ENCODE measurements around the gene HLCS. TPM values are rescaled to one million over a fixed set of nuclear protein-coding genes. Genes with fewer than 3 reads are reported as not detected.

The HLCS gene
- total and polyA plus RNA-seq, 2 of the 8 experiments (the other 6 are each of a cell fraction or from before 2014, with no cell fraction given) = 4.7 to 12.2 TPM

DNA sequence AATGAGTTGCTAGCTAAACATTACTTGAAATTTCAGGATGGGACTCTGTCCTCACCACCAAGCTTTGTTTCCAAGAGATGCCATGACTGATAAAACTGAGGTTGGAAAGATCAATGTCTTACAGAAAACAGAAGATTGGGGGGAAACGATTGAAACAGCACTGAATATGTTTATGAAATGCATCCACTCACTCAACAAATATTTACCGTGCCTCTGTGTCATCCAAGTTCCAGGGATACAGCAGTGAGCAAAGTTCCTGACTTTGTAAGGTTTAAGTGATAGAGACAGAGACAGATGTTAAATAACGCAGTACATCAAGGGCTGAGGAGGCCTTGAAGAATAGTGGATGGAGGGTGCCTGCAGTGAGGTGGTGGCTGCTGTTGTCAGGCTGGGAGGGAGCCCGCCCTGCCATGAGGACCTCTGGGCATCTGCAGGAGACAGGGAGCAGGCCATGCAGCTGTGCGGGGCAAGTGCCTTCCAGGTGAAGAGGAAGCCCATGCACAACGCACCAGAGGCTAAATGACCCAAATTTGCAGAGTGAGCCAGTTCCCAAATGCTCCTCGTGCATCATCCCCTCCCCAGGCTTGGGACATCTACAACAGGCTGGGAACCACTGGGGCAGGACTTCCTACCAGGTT lies 108.0 kb downstream of the HLCS start:
- Histone ChIP-seq H3K27me3 (replicated peaks in 1 of 4; ENCODE audit: control insufficient read depth in 3 of 4, extremely low read depth in 1 of 4, insufficient read depth in 3 of 4, low read length in 3 of 4) (no peaks in the 10 kb centered on the region), H3K4me1 (replicated peaks in 1 of 4; ENCODE audit: control insufficient read depth in 3 of 4, insufficient read depth in 4 of 4, low read length in 3 of 4) (peaks cover 0 to 3% (median 1%) of the 10 kb centered on the region in 4 experiments; a peak in 1 of 7 replicates), H3K18ac (ENCODE audit: extremely low read depth, low read length) (no peak overlapping the region), H3K4me3 (ENCODE audit: extremely low read depth in 1 of 4, insufficient read depth in 2 of 4, low read depth in 3 of 4, low read length in 4 of 4) (no peak overlapping the region), H3K23ac (ENCODE audit: insufficient read length) (no peak overlapping the region), H4K8ac (ENCODE audit: extremely low read depth, insufficient read depth, low read length) (no peak overlapping the region; the same call in 1 of the 2 replicates), H2AFZ (ENCODE audit: low read length) (no peak overlapping the region), H3K9me3 (ENCODE audit: insufficient read depth in 2 of 2, low read depth in 1 of 2, low read length in 1 of 2) (no peaks in the 10 kb centered on the region), H3K23me2 (ENCODE audit: low read depth, low read length) (no peaks in the 10 kb centered on the region; the same call in 1 of the 2 replicates), H3K9ac (replicated peaks in 1 of 4; ENCODE audit: extremely low read depth in 1 of 4, low read depth in 3 of 4, low read length in 3 of 4) (no peak overlapping the region), H4K91ac (replicated peaks; ENCODE audit: insufficient read length, low read length) (no peak overlapping the region), H3K4ac (replicated peaks; ENCODE audit: insufficient read length, low read depth, low read length) (no peak overlapping the region), H3K4me2 (ENCODE audit: insufficient read depth in 1 of 2, low read depth in 2 of 2, low read length in 2 of 2) (no peak overlapping the region), H2AK5ac (ENCODE audit: low read depth, low read length) (no peak overlapping the region), H2BK5ac (ENCODE audit: low read depth, low read length) (no peak overlapping the region), H2BK12ac (ENCODE audit: low read depth, low read length) (no peak overlapping the region), H2BK120ac (replicated peaks; ENCODE audit: low read depth, low read length) (no peak overlapping the region), H3K79me1 (ENCODE audit: low read depth, low read length) (no peaks in the 10 kb centered on the region; the same call in 1 of the 2 replicates), H3K36me3 (ENCODE audit: control insufficient read depth in 2 of 4, insufficient read depth in 4 of 4, low read length in 3 of 4) (no peaks in the 10 kb centered on the region), H3K14ac (ENCODE audit: insufficient read length) (no peak overlapping the region), H4K5ac (ENCODE audit: insufficient read length, low read depth, low read length) (no peak overlapping the region), H3K56ac (replicated peaks; ENCODE audit: insufficient read length, low read depth, low read length) (no peak overlapping the region), H2BK15ac (ENCODE audit: low read length) (no peak overlapping the region), H3K27ac (ENCODE audit: low read depth, low read length) (no peak overlapping the region), H3K79me2 (ENCODE audit: control insufficient read depth in 1 of 2, insufficient read depth in 2 of 2, low read length in 2 of 2) (no peaks in the 10 kb centered on the region), H4K20me1 (replicated peaks in 1 of 2; ENCODE audit: control insufficient read depth in 1 of 2, insufficient read depth in 2 of 2, low read length in 2 of 2) (no peaks in the 10 kb centered on the region), H2BK20ac (ENCODE audit: low read length) (no peak overlapping the region)
- DNase-seq (ENCODE audit: low read depth in 1 of 2, low spot score in 2 of 2) (no peak), FAIRE-seq (no peak)
- POLR2A ChIA-PET (ENCODE audit: partially characterized antibody) = interaction anchor here (0.9 kb wide), 1 partner anchor 108 kb away, joined by 3 read pairs; no protein-coding TSS in a partner anchor
- TF ChIP-seq CTBP2 (IDR thresholded peaks at IDR 0.05; ENCODE audit: borderline replicate concordance, insufficient read depth, insufficient read length, low read length) = no peak
- TF ChIP-seq, protein P1, sequence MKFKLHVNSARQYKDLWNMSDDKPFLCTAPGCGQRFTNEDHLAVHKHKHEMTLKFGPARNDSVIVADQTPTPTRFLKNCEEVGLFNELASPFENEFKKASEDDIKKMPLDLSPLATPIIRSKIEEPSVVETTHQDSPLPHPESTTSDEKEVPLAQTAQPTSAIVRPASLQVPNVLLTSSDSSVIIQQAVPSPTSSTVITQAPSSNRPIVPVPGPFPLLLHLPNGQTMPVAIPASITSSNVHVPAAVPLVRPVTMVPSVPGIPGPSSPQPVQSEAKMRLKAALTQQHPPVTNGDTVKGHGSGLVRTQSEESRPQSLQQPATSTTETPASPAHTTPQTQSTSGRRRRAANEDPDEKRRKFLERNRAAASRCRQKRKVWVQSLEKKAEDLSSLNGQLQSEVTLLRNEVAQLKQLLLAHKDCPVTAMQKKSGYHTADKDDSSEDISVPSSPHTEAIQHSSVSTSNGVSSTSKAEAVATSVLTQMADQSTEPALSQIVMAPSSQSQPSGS (IDR thresholded peaks at IDR 0.05; ENCODE audit: low read length) = no peak
- CTCF ChIA-PET (ENCODE audit: partially characterized antibody) = interaction anchor here (0.7 to 1.4 kb wide), 3 partner anchors 9 to 227 kb away, joined by 3 to 4 read pairs (median 4); no protein-coding TSS in a partner anchor
- WGBS, 2 experiments (ENCODE audit: extremely low coverage in 1 of 2, insufficient coverage in 1 of 2, insufficient read length in 1 of 2, insufficient replicate concordance in 2 of 2, low coverage in 1 of 2, low lambda C conversion rate in 2 of 2, missing lambda C conversion rate in 1 of 2) = 89% methylated on average over 7 of the region's 7 CpGs; no CpG with 5 or more reads in 1 of the 2 experiments

Data from H1 (cell line).